Kidney (tissue), 14 donors: ENCODE measurements around the gene BCL2L1. TPM values are rescaled to one million over a fixed set of nuclear protein-coding genes. Genes with fewer than 3 reads are reported as not detected.

Source experiments
- DNase-seq, 5 donors: peaks; one replicate each; pipeline ENCODE4 v3.0.0-alpha.2; 2013 to 2020
- FAIRE-seq: peaks from 2 replicates; lab custom pipeline; 2012; peaks lifted over from hg19 to GRCh38; lab: Jason Lieb, UNC
- H3K27ac ChIP-seq, 2 donors: one replicate each; pipeline ENCODE4 v1.7.0; 2013; ENCODE audit warnings: low read depth in 2 of 2, low read length in 2 of 2, inconsistent platforms in 1 of 2
- H3K27me3 ChIP-seq: one replicate; pipeline ENCODE4 v1.7.1; 2013; ENCODE audit warnings: low read length, inconsistent platforms; ENCODE audit not compliant: control insufficient read depth, insufficient read depth
- H3K36me3 ChIP-seq, 3 donors: one replicate each; pipeline versions ENCODE4 v1.7.0 to v1.7.1; 2013; ENCODE audit warnings: low read length in 3 of 3, control low read depth in 1 of 3, inconsistent platforms in 1 of 3; ENCODE audit not compliant: insufficient read depth in 3 of 3, control insufficient read depth in 2 of 3
- H3K4me1 ChIP-seq, 3 donors: one replicate each; pipeline versions ENCODE4 v1.7.0 to v1.7.1; 2013; ENCODE audit warnings: low read length in 3 of 3, inconsistent platforms in 1 of 3, low read depth in 1 of 3; ENCODE audit not compliant: control insufficient read depth in 2 of 3, insufficient read depth in 2 of 3
- H3K4me3 ChIP-seq, 3 donors: one replicate each; pipeline versions ENCODE4 v1.7.0 to v1.8.1; 2013; ENCODE audit warnings: low read length in 3 of 3, control low read depth in 1 of 3, inconsistent platforms in 1 of 3
- H3K9ac ChIP-seq, 3 donors: one replicate each; pipeline versions ENCODE4 v1.7.0 to v1.7.1; 2013; ENCODE audit warnings: low read length in 3 of 3, control low read depth in 1 of 3, inconsistent platforms in 1 of 3
- H3K9me3 ChIP-seq, 3 donors: one replicate each; pipeline versions ENCODE4 v1.7.0 to v1.7.1; 2013; ENCODE audit warnings: low read length in 3 of 3, control low read depth in 1 of 3, inconsistent platforms in 1 of 3; ENCODE audit not compliant: control insufficient read depth in 2 of 3, insufficient read depth in 1 of 3
- intact Hi-C: fragments of 100-400 bp; cut with DNase I; formaldehyde crosslinking; loops from one replicate; pipeline ENCODE4 v1.11.1; 2022
- polyA plus RNA-seq: library from polyadenylated mRNA; stranded (reverse); fragments of 350-450 nt; fragmentation: Illumina TruSeq; extraction: RNeasy Lipid Tissue Mini Kit (QIAGEN cat#74804); gene quantifications from one replicate; pipeline ENCODE4 v1.2.3, GENCODE V29; 2014; ENCODE audit warnings: low read depth, low replicate concordance; ENCODE audit not compliant: insufficient read depth
- total RNA-seq: library from RNA; stranded (reverse); fragmentation: NEBNext Ultra II Directional; extraction: Animal tissue kit (Norgen Biotek cat#: 25700); gene quantifications from one replicate; pipeline ENCODE4 v1.2.1, GENCODE V29; 2021
- TF ChIP-seq, protein P1 (sequence below): IDR thresholded peaks from 3 replicates; pipeline ENCODE4 v1.5.1; 2012; ENCODE audit warnings: mild to moderate bottlenecking, moderate library complexity, borderline replicate concordance; ENCODE audit not compliant: insufficient read depth; ENCODE audit errors: extremely low read depth
- donor health status: control.
- donor health status: control.
- donor health status: control.
- donor health status: control.
- donor health status: control.
- donor health status: DM: yes; HTN: yes; CAD: no.
- donor health status: Normal renal cell carcinoma (clear cell type).

The BCL2L1 gene
- total and polyA plus RNA-seq, 2 donors from 2014 or later = 132 to 139 TPM

DNA sequence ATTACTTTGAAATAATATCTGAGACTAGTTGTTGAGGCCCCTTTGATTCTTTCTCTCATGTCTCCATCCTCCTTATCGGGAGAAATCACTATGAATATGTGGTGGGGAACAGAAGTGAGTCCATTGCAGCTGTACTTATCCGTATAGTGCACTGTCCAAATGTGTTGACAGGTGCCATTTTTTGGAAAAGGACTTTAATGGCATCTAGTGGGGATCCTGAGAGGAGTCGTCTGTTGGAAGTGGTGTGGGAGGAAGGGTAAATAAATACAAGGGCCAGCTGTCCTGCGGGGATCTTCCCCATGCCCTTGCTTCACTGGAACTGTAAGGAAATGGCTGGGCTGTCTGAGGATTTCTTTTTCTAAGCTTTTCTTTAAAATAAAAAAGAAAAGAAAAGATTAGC, 35.9 kb upstream of the BCL2L1 start:
- DNase-seq = peak in 3 of 5 donors; percentile 13 to 57 (median 38)
- Histone ChIP-seq H3K9ac (no peak overlapping the region), H3K27me3 (no peaks in the 10 kb centered on the region), H3K9me3 (no peaks in the 10 kb centered on the region), H3K4me3 (no peak overlapping the region), H3K4me1 (no peaks in the 10 kb centered on the region), H3K27ac (no peak overlapping the region), H3K36me3 (no peaks in the 10 kb centered on the region)
- no peak for FAIRE-seq
- TF ChIP-seq, protein P1, sequence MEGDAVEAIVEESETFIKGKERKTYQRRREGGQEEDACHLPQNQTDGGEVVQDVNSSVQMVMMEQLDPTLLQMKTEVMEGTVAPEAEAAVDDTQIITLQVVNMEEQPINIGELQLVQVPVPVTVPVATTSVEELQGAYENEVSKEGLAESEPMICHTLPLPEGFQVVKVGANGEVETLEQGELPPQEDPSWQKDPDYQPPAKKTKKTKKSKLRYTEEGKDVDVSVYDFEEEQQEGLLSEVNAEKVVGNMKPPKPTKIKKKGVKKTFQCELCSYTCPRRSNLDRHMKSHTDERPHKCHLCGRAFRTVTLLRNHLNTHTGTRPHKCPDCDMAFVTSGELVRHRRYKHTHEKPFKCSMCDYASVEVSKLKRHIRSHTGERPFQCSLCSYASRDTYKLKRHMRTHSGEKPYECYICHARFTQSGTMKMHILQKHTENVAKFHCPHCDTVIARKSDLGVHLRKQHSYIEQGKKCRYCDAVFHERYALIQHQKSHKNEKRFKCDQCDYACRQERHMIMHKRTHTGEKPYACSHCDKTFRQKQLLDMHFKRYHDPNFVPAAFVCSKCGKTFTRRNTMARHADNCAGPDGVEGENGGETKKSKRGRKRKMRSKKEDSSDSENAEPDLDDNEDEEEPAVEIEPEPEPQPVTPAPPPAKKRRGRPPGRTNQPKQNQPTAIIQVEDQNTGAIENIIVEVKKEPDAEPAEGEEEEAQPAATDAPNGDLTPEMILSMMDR = no peak
- intact Hi-C loops = no loop called here

DNA sequence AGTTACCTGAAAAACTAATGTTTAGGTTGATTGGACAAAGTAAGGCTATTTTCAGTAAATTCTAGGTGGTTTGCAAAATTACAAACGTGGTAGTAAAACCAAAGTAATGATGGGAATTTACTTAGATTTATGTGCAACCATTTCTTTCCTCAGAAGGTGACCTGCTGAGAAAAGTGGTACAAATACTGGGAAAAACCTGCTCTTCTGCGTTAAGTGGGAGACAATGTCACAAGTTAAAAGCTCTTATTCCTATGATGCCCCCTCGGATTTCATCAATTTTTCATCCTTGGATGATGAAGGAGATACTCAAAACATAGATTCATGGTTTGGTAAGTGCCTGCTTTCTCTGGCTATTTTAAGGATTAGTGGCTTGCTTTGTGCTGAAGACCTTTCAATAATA, 34.6 kb upstream of the BCL2L1 start:
- intact Hi-C loops = no loop called here
- Histone ChIP-seq H3K27me3 (no peaks in the 10 kb centered on the region), H3K27ac (no peak overlapping the region), H3K4me1 (no peaks in the 10 kb centered on the region), H3K4me3 (no peak overlapping the region), H3K9ac (no peak overlapping the region), H3K36me3 (no peaks in the 10 kb centered on the region), H3K9me3 (no peaks in the 10 kb centered on the region)
- TF ChIP-seq, protein P1 = no peak
- FAIRE-seq (no peak), DNase-seq (no peak)

DNA sequence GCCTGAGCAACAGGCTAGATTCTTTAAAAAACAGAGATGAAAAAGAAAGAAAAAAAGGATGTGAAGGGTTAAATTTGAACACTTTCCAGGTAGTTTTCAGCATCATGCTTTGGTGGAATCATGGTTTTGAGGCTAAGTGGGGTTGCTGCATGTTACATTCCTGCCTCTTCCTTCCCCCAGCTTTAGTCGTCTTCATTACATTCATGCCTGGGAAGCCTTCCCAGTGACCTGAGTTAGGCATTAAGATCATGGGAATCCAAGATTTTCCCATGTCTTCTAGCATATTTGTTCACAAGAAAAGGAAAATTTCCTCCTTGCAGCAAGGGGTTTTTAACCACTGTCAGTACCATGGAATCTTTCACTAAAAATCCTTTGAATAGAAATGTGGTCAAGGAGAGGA, 28.5 kb upstream of the BCL2L1 start:
- Histone ChIP-seq H3K9me3 (no peaks in the 10 kb centered on the region), H3K27me3 (no peaks in the 10 kb centered on the region), H3K9ac (no peak overlapping the region), H3K27ac (no peak overlapping the region), H3K4me1 (no peaks in the 10 kb centered on the region), H3K36me3 (no peaks in the 10 kb centered on the region), H3K4me3 (no peak overlapping the region)
- intact Hi-C loops = no loop called here
- TF ChIP-seq, protein P1 = no peak
- FAIRE-seq = no peak
- peak in 1 of 5 donors; percentile 60 for DNase-seq

DNA sequence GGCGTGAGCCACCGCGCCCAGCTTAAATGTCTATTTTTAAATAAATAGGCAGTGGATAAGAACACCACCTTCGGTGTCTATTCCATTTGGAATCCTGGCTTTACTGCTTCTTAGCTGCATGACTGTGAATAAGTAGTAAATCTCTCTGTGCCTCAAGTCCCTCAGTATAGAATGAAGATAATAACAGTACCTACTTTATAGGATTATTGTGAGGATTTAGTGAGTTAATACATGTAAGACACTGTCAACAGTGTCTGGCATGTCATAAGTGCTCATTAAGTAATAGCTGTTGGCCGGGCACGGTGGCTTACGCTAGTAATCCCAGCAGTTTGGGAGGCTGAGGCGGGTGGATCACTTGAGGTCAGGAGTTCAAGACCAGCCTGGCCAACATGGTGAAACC, 26.6 kb upstream of the BCL2L1 start:
- Histone ChIP-seq H3K4me3 (no peak overlapping the region), H3K9ac (no peak overlapping the region), H3K27me3 (no peaks in the 10 kb centered on the region), H3K4me1 (no peaks in the 10 kb centered on the region), H3K9me3 (no peaks in the 10 kb centered on the region), H3K27ac (no peak overlapping the region), H3K36me3 (no peaks in the 10 kb centered on the region)
- FAIRE-seq (no peak), DNase-seq (no peak)
- intact Hi-C loops = no loop called here
- TF ChIP-seq, protein P1 = no peak
